Natural killer cell (primary cell): ENCODE measurements around the gene DUSP9. TPM values are rescaled to one million over a fixed set of nuclear protein-coding genes. Genes with fewer than 3 reads are reported as not detected.

Source experiments
- ATAC-seq, 3 donors: fragments of 150-1000 bp in 2 of 3; fragments of 200-7000 bp in 1 of 3; cut with Tn5 transposase; 1 replicate in 1 of 3; 2 replicates in 2 of 3; pipeline ENCODE4 v1.10.0; 2021; ENCODE audit warnings: mild to moderate bottlenecking in 2 of 3, moderate library complexity in 2 of 3
- DNase-seq, 2 donors: peaks; one replicate each; pipeline versions ENCODE4 v3.0.0 to v3.0.0-alpha.2; 2013 to 2021; ENCODE audit warnings: mixed read lengths in 1 of 2
- H3K27ac ChIP-seq: one replicate; pipeline ENCODE4 v1.5.1; 2013; ENCODE audit warnings: mild to moderate bottlenecking, low read length
- H3K27me3 ChIP-seq: one replicate; pipeline ENCODE4 v1.6.1; 2013; ENCODE audit warnings: low read length; ENCODE audit not compliant: control insufficient read depth, insufficient read depth
- H3K36me3 ChIP-seq: one replicate; pipeline ENCODE4 v1.6.1; 2013; ENCODE audit warnings: low read length; ENCODE audit not compliant: control insufficient read depth, insufficient read depth
- H3K4me1 ChIP-seq: one replicate; pipeline ENCODE4 v1.6.1; 2013; ENCODE audit warnings: low read length; ENCODE audit not compliant: control insufficient read depth, insufficient read depth
- H3K4me3 ChIP-seq: one replicate; pipeline ENCODE4 v1.5.1; 2013; ENCODE audit warnings: low read length
- H3K9me3 ChIP-seq: one replicate; pipeline ENCODE4 v1.6.1; 2013; ENCODE audit warnings: low read length; ENCODE audit not compliant: control insufficient read depth, insufficient read depth
- H3K27ac Mint-ChIP-seq, 2 donors: one replicate each; pipeline ENCODE4 v1.8.0; 2022; ENCODE audit warnings: mild to moderate bottlenecking in 2 of 2, mixed read lengths in 2 of 2, moderate library complexity in 1 of 2
- H3K27me3 Mint-ChIP-seq, 2 donors: one replicate each; pipeline ENCODE4 v1.8.0; 2022; ENCODE audit warnings: low read depth in 2 of 2, mixed read lengths in 2 of 2
- H3K36me3 Mint-ChIP-seq: one replicate; pipeline ENCODE4 v1.8.0; 2022; ENCODE audit warnings: mixed read lengths
- H3K4me1 Mint-ChIP-seq, 2 donors: one replicate each; pipeline ENCODE4 v1.8.0; 2022; ENCODE audit warnings: mixed read lengths in 2 of 2
- H3K4me3 Mint-ChIP-seq: one replicate; pipeline ENCODE4 v1.8.0; 2022; ENCODE audit warnings: mild to moderate bottlenecking, moderate library complexity, mixed read lengths
- H3K9me3 Mint-ChIP-seq, 2 donors: one replicate each; pipeline ENCODE4 v1.8.0; 2022; ENCODE audit warnings: mixed read lengths in 2 of 2
- CTCF ChIP-seq: fragments of 200-600 bp; IDR thresholded peaks from one replicate; pipeline ENCODE4 v1.8.0; 2022; ENCODE audit warnings: antibody characterized with exemption
- WGBS: methylation state at CpG from one replicate; pipeline ENCODE4 v1.1.7; 2013; ENCODE audit warnings: missing lambda C conversion rate; ENCODE audit not compliant: insufficient coverage; 5-methylcytosine and 5-hydroxymethylcytosine counted together
- intact Hi-C: fragments of 100-400 bp; cut with micrococcal nuclease; formaldehyde crosslinking; loops from one replicate; pipeline ENCODE4 v1.14.2; 2022
- total RNA-seq, 4 donors: library from RNA; stranded (reverse); fragments of 120-200 nt in 1 of 4; gene quantifications; one replicate each; pipeline versions ENCODE4 v1.2.3 to v1.2.4, GENCODE V29; 2013 to 2022

Gene DUSP9
- total RNA-seq, 3 donors from 2014 or later (not counting 1 experiment from before 2014, with no cell fraction given), result not detected

- 8% methylated on average over 44 of the region's 48 CpGs for WGBS
Measured at GRCh38 chrX:153642655-153643430, 4.2 kb upstream of the DUSP9 start.

GRCh38 chrX:153643431-153644351 is 3.3 kb upstream of the DUSP9 start:
- ATAC-seq, result peak in 1 of 3 donors; percentile 49
- WGBS, result 2% methylated on average over 77 of the region's 84 CpGs
- no peaks in the 10 kb centered on the region for H3K36me3 ChIP-seq
- no peaks in the 10 kb centered on the region for H3K9me3 ChIP-seq
- peak in 1 of 2 donors; percentile 56 for DNase-seq
- no peak overlapping the region for H3K4me3 ChIP-seq
- H3K4me1 ChIP-seq, result peaks cover 15% of the 10 kb centered on the region
- Mint-ChIP-seq H3K9me3 (no peaks in the 10 kb centered on the region), H3K27me3 (peaks cover 0 to 20% of the 10 kb centered on the region in 2 donors), H3K27ac (no peak overlapping the region), H3K4me1 (no peaks in the 10 kb centered on the region), H3K36me3 (no peaks in the 10 kb centered on the region), H3K4me3 (no peak overlapping the region)
- intact Hi-C loops, result no loop called here
- TF ChIP-seq CTCF, result no peak
- H3K27ac ChIP-seq, result no peak overlapping the region
- peaks cover 10% of the 10 kb centered on the region for H3K27me3 ChIP-seq

More at GRCh38 chrX:153642655-153643430, 4.2 kb upstream of the DUSP9 start:
- intact Hi-C loops, result no loop called here
- no peaks in the 10 kb centered on the region for H3K36me3 ChIP-seq
- no peak overlapping the region for H3K4me3 ChIP-seq
- H3K4me3 Mint-ChIP-seq, result no peak overlapping the region
- no peak overlapping the region for H3K27ac ChIP-seq
- no peak for ATAC-seq
- no peaks in the 10 kb centered on the region for H3K36me3 Mint-ChIP-seq
- peaks cover 0 to 20% of the 10 kb centered on the region in 2 donors for H3K27me3 Mint-ChIP-seq
- no peaks in the 10 kb centered on the region for H3K9me3 Mint-ChIP-seq
- no peak for DNase-seq
- peaks cover 10% of the 10 kb centered on the region for H3K27me3 ChIP-seq
- peaks cover 15% of the 10 kb centered on the region for H3K4me1 ChIP-seq
- no peaks in the 10 kb centered on the region for H3K9me3 ChIP-seq
- no peak for TF ChIP-seq CTCF
- no peak overlapping the region for H3K27ac Mint-ChIP-seq
- no peaks in the 10 kb centered on the region for H3K4me1 Mint-ChIP-seq

GRCh38 chrX:153644356-153645125 is 2.5 kb upstream of the DUSP9 start:
- DNase-seq (no peak), ATAC-seq (peak in 1 of 3 donors; percentile 17)
- no peaks in the 10 kb centered on the region for H3K9me3 Mint-ChIP-seq
- peaks cover 15% of the 10 kb centered on the region for H3K4me1 ChIP-seq
- intact Hi-C loops, result no loop called here
- no peak overlapping the region for H3K27ac ChIP-seq
- no peak overlapping the region for H3K4me3 Mint-ChIP-seq
- H3K27me3 Mint-ChIP-seq, result peaks cover 0 to 20% of the 10 kb centered on the region in 2 donors
- no peaks in the 10 kb centered on the region for H3K36me3 Mint-ChIP-seq
- no peak for TF ChIP-seq CTCF
- peaks cover 10% of the 10 kb centered on the region for H3K27me3 ChIP-seq
- H3K36me3 ChIP-seq, result no peaks in the 10 kb centered on the region
- WGBS, result 6% methylated on average over 46 of the region's 46 CpGs
- no peak overlapping the region for H3K4me3 ChIP-seq
- H3K4me1 Mint-ChIP-seq, result no peaks in the 10 kb centered on the region
- H3K9me3 ChIP-seq, result no peaks in the 10 kb centered on the region
- H3K27ac Mint-ChIP-seq, result no peak overlapping the region
